ENCODE measurements around the gene ZSWIM7.
A peak's percentile ranks its signal among the peaks of the same experiment; 100 is the strongest.
"Not testable (repeated sequence)": the region's sequence is repeated elsewhere in the genome, so short reads cannot be mapped to it uniquely, and the experiment has no call there.

Gene ZSWIM7

DNA sequence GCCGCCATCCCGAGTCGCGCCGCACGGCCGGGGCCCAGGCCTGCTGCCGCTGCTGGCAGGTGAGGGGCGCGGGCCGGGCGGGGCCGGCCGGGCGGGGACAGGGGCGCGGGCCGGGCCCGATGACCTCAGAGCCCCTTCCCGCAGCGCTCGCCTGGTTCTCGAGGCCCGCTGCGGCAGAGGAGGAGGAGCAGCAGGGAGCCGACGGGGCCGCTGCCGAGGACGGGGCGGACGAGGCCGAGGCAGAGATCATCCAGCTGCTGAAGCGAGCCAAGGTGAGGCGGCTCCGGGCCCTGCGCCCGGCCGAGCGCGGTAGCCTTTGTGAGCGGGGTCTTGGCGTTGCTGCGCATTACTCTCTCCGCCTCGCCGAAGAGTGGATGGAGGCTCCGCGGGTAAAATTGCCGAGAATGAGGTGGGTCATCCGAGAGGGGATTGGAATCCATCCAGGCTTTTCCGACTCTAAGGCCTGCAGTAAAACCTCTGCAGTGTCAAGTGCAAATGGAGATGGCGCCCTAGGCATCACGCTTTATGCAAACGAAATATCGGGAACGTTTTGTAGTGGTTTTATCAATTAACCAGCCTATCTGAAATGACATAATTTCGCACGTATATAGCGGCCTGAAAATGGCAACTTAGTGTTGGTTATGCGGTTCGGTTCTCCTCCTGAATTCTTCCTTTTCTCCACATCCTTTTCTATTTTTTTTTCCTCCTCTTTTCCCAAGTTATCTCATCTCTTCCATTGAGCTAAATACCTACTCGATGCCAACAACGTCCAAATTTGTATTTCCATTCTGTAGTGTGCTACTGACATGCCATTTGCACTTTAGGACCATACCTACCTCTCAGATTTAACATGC is 697 bp upstream of the ZSWIM7 start:
- peak overlapping the region; percentile 93 for H3K4me3 ChIP-seq (ENCODE audit: low read depth, low read length)
- TF ChIP-seq, protein P1, sequence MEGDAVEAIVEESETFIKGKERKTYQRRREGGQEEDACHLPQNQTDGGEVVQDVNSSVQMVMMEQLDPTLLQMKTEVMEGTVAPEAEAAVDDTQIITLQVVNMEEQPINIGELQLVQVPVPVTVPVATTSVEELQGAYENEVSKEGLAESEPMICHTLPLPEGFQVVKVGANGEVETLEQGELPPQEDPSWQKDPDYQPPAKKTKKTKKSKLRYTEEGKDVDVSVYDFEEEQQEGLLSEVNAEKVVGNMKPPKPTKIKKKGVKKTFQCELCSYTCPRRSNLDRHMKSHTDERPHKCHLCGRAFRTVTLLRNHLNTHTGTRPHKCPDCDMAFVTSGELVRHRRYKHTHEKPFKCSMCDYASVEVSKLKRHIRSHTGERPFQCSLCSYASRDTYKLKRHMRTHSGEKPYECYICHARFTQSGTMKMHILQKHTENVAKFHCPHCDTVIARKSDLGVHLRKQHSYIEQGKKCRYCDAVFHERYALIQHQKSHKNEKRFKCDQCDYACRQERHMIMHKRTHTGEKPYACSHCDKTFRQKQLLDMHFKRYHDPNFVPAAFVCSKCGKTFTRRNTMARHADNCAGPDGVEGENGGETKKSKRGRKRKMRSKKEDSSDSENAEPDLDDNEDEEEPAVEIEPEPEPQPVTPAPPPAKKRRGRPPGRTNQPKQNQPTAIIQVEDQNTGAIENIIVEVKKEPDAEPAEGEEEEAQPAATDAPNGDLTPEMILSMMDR (IDR thresholded peaks at IDR 0.05; ENCODE audit: control insufficient read depth, extremely low read depth, insufficient read depth), result no peak
- DNase-seq (ENCODE audit: low read depth), result no peak

DNA sequence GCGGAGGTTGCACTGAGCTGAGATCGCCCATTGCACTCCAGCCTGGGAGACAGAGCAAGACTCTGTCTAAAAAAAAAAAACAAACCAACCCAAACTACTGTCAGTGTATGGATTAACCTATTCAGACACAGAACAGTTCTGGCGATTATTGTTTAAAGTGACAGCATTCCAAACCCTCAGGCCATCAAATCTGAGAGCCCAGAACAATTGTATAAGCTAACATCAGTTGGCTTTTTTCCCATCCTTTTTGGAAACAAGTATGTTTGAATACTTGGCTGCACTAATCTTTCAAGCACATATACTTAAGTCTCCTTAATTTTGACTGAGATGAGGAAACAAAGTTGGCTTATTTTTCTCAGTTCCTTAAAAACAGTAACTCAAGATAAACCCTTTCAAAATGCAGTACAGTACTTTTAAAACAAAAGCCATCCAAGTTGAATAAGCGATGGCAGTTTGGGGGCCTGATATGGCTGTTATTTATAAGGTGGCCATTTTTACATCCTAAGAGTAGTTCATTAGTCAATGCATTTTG is 1.4 kb downstream of the ZSWIM7 start:
- TF ChIP-seq, protein P1 (IDR thresholded peaks at IDR 0.05; ENCODE audit: control insufficient read depth, extremely low read depth, insufficient read depth), result no peak
- H3K4me3 ChIP-seq (ENCODE audit: low read depth, low read length), result peak overlapping the region; percentile 93
- DNase-seq (ENCODE audit: low read depth), result no peak

DNA sequence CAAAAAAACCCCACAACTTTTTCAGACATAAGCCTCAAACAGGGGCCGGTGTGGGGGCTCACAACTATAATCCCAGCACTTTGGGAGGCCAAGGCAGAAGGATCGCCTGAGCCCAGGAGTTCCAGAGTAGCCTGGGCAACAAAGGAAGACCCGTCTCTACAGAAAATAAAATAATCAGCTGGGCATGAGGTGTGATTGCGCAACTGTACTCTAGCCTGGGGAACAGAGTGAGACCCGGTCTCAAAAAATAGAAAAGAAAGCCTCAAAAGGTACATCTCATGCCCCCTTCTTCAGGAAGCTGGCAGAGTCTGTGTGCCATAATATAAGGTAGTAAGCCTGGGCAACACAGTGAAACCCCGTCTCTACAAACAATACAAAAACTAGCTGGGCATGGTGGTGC is 3.2 kb downstream of the ZSWIM7 start:
- DNase-seq (ENCODE audit: low read depth), result no peak
- H3K4me3 ChIP-seq (ENCODE audit: low read depth, low read length), result no peak overlapping the region
- TF ChIP-seq, protein P1 (IDR thresholded peaks at IDR 0.05; ENCODE audit: control insufficient read depth, extremely low read depth, insufficient read depth), result no peak

DNA sequence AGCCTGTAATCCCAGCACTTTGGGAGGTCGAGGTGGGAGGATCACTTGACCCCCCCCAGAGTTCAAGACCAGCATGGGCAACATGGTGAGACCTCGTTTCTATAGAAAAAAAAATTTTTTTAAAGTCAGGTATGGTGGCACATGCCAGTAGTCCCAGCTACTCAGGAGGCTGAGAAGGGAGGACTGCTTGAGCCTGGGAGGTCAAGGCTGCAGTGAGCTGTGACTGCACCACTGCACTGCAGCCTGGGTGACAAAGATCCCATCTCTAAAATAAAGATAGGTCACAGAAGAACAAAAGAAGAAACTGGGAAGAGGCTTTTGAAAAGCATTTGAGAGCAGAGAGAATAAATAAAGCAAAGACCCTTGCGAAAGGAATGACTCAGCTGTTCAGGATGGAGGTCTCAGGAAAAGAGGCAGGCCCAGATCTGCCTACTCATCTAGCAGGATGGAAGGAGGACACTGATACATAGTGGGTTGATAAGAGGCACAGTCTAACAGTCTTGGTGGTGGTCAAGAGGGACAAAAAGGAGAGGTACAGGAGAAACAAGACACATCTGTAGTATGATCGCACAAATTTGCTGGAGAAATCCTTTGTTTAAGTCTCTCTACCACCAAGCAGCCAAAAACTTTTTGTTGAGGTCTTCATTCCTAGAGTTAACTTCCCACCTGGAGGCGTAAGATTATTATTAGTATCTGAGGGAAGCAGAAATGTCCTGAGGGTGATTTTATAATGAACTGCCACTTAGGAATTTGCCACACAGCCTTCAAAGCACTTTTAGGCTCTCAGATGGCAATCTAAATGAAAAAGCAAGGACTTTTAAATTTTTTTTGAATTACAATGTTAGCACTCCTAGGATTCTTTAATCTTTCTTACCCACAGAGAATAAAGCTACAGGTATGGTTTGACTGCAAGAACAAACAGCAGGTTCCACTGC is 17.6 kb downstream of the ZSWIM7 start:
- TF ChIP-seq, protein P1 (IDR thresholded peaks at IDR 0.05; ENCODE audit: control insufficient read depth, extremely low read depth, insufficient read depth), result no peak
- H3K4me3 ChIP-seq (ENCODE audit: low read depth, low read length), result no peak overlapping the region
- no peak for DNase-seq (ENCODE audit: low read depth)

DNA sequence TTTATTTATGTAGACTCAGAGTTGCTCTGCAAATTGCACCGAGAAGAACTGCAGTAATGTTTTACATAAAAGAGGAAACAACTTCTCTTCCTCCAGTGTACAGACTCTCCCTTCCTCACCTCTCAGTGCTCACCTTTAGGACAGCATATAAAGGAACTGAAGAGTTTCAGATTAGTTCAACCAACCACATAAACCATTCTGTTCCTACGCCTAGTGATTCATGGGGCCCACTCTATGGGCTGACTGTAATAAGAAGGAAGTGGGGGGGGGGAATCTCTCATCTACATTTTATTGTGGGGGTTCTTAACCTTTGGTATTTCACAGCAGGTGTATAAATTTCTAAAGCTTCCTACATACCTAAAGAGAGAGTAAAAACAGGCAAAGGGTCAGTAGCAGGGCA is 18.3 kb downstream of the ZSWIM7 start:
- TF ChIP-seq, protein P1 (IDR thresholded peaks at IDR 0.05; ENCODE audit: control insufficient read depth, extremely low read depth, insufficient read depth), result no peak
- DNase-seq (ENCODE audit: low read depth), result no peak
- no peak overlapping the region for H3K4me3 ChIP-seq (ENCODE audit: low read depth, low read length)

DNA sequence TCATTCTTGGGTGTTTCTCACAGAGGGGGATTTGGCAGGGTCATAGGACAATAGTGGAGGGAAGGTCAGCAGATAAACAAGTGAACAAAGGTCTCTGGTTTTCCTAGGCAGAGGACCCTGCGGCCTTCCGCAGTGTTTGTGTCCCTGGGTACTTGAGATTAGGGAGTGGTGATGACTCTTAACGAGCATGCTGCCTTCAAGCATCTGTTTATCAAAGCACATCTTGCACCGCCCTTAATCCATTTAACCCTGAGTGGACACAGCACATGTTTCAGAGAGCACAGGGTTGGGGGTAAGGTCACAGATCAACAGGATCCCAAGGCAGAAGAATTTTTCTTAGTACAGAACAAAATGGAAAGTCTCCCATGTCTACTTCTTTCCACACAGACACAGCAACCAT is 20.5 kb downstream of the ZSWIM7 start:
- not testable (repeated sequence) for H3K4me3 ChIP-seq (ENCODE audit: low read depth, low read length); DNase-seq (ENCODE audit: low read depth)

DNA sequence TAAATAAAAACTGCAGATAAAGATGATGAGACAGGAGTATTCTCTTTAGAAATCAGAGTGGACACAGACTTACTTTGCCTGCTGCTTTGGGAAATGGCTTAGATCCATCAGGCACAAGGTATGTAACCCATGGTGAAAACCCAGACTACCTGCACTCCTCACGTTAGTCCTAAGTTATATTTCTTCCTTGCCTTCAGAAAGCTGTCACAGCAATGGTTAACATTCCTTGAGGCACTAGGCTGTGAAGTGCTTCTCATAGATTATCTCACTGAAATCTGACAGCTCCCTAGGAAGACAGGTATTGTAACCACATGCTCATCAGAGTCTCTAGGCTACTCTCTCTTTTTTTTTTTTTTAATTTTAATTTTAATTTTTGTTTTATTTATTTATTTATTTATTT is 20.9 kb downstream of the ZSWIM7 start:
- no peak overlapping the region for H3K4me3 ChIP-seq (ENCODE audit: low read depth, low read length)
- TF ChIP-seq, protein P1 (IDR thresholded peaks at IDR 0.05; ENCODE audit: control insufficient read depth, extremely low read depth, insufficient read depth), result no peak
- DNase-seq (ENCODE audit: low read depth), result no peak
